Measurements from ENCODE around the gene RPL29. TPM values are rescaled to one million over a fixed set of nuclear protein-coding genes. Genes with fewer than 3 reads are reported as not detected.

The RPL29 gene
- total and polyA plus RNA-seq, 2 of the 13 experiments (the other 11 are each of a cell fraction or from before 2014, with no cell fraction given): 1,348 to 2,263 TPM

DNA sequence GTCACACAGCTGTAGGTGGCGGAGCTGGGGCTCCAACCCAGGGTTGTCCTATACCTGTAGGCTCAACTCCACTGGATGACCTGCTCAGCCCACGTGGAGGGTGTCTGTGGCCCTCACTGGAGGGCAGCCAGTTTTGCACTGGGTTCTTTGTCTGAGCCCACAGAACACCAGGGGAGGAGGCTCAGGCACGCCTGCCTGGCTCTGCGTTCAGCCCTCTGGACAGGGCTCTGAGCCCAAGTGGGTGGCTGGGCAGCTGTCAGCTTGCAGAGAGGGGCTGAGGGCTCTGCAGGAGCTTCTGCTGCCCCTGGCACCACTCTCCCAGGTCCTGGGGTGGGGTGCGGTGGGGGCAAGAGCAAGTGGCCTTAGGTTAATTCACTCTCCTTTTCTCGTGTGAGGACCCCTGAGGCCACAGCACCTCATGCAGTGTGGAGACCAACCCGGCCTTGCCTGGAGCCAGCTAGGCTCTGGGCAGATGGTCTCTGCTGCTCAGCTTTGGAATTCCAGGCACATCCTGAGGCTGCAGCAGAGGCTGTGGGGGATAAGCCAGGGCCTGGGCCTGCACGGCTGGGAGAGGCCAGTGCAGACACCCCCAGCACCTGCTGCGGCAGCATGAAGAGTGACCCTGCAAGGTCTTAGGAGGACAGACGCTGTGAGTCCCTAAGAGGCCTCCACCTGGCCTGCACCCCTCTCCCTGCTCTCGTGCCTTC, 37.2 kb upstream of the RPL29 start (continued):
- TF ChIP-seq, protein P1, sequence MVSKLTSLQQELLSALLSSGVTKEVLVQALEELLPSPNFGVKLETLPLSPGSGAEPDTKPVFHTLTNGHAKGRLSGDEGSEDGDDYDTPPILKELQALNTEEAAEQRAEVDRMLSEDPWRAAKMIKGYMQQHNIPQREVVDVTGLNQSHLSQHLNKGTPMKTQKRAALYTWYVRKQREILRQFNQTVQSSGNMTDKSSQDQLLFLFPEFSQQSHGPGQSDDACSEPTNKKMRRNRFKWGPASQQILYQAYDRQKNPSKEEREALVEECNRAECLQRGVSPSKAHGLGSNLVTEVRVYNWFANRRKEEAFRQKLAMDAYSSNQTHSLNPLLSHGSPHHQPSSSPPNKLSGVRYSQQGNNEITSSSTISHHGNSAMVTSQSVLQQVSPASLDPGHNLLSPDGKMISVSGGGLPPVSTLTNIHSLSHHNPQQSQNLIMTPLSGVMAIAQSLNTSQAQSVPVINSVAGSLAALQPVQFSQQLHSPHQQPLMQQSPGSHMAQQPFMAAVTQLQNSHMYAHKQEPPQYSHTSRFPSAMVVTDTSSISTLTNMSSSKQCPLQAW (CRISPR knock-in tag; IDR thresholded peaks at IDR 0.05): no peak
- TF ChIP-seq ZNF83 (CRISPR knock-in tag; IDR thresholded peaks at IDR 0.05; ENCODE audit: borderline replicate concordance) (no peak), ZBTB21 (CRISPR knock-in tag; IDR thresholded peaks at IDR 0.05) (no peak), ZNF333 (CRISPR knock-in tag; IDR thresholded peaks at IDR 0.05; ENCODE audit: borderline replicate concordance) (no peak), HNRNPUL1 (IDR thresholded peaks at IDR 0.05; ENCODE audit: low read depth, low read length) (no peak), ZNF124 (CRISPR knock-in tag; IDR thresholded peaks at IDR 0.05) (no peak), SOX13 (IDR thresholded peaks at IDR 0.05) (no peak), SOX13 (CRISPR knock-in tag; conservative IDR thresholded peaks at IDR 0.05 in 1 of 2, IDR thresholded peaks at IDR 0.05 in 1 of 2) (no peak), ZNF205 (CRISPR knock-in tag; IDR thresholded peaks at IDR 0.05) (no peak), KLF11 (CRISPR knock-in tag; IDR thresholded peaks at IDR 0.05) (no peak), PTBP1 (IDR thresholded peaks at IDR 0.05; ENCODE audit: low read depth, low read length, poor library complexity, severe bottlenecking) (no peak), NR2F2 (IDR thresholded peaks at IDR 0.05; ENCODE audit: borderline replicate concordance, low read depth) (no peak), MTF2 (CRISPR knock-in tag; IDR thresholded peaks at IDR 0.05; ENCODE audit: borderline replicate concordance) (0 out of 2 replicates have a peak, but pooled peaks have one; percentile 27), ZSCAN30 (CRISPR knock-in tag; IDR thresholded peaks at IDR 0.05) (no peak), ZNF678 (CRISPR knock-in tag; IDR thresholded peaks at IDR 0.05) (no peak), GATAD2A (CRISPR knock-in tag; IDR thresholded peaks at IDR 0.05) (no peak)
- TF ChIP-seq, protein P2, sequence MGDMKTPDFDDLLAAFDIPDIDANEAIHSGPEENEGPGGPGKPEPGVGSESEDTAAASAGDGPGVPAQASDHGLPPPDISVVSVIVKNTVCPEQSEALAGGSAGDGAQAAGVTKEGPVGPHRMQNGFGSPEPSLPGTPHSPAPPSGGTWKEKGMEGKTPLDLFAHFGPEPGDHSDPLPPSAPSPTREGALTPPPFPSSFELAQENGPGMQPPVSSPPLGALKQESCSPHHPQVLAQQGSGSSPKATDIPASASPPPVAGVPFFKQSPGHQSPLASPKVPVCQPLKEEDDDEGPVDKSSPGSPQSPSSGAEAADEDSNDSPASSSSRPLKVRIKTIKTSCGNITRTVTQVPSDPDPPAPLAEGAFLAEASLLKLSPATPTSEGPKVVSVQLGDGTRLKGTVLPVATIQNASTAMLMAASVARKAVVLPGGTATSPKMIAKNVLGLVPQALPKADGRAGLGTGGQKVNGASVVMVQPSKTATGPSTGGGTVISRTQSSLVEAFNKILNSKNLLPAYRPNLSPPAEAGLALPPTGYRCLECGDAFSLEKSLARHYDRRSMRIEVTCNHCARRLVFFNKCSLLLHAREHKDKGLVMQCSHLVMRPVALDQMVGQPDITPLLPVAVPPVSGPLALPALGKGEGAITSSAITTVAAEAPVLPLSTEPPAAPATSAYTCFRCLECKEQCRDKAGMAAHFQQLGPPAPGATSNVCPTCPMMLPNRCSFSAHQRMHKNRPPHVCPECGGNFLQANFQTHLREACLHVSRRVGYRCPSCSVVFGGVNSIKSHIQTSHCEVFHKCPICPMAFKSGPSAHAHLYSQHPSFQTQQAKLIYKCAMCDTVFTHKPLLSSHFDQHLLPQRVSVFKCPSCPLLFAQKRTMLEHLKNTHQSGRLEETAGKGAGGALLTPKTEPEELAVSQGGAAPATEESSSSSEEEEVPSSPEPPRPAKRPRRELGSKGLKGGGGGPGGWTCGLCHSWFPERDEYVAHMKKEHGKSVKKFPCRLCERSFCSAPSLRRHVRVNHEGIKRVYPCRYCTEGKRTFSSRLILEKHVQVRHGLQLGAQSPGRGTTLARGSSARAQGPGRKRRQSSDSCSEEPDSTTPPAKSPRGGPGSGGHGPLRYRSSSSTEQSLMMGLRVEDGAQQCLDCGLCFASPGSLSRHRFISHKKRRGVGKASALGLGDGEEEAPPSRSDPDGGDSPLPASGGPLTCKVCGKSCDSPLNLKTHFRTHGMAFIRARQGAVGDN (CRISPR knock-in tag; IDR thresholded peaks at IDR 0.05): peak; percentile 61
- TF ChIP-seq, protein P3, sequence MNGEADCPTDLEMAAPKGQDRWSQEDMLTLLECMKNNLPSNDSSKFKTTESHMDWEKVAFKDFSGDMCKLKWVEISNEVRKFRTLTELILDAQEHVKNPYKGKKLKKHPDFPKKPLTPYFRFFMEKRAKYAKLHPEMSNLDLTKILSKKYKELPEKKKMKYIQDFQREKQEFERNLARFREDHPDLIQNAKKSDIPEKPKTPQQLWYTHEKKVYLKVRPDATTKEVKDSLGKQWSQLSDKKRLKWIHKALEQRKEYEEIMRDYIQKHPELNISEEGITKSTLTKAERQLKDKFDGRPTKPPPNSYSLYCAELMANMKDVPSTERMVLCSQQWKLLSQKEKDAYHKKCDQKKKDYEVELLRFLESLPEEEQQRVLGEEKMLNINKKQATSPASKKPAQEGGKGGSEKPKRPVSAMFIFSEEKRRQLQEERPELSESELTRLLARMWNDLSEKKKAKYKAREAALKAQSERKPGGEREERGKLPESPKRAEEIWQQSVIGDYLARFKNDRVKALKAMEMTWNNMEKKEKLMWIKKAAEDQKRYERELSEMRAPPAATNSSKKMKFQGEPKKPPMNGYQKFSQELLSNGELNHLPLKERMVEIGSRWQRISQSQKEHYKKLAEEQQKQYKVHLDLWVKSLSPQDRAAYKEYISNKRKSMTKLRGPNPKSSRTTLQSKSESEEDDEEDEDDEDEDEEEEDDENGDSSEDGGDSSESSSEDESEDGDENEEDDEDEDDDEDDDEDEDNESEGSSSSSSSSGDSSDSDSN (CRISPR knock-in tag; IDR thresholded peaks at IDR 0.05): peak; percentile 35; the same call in 1 of the 2 replicates
- TF ChIP-seq, protein P4, sequence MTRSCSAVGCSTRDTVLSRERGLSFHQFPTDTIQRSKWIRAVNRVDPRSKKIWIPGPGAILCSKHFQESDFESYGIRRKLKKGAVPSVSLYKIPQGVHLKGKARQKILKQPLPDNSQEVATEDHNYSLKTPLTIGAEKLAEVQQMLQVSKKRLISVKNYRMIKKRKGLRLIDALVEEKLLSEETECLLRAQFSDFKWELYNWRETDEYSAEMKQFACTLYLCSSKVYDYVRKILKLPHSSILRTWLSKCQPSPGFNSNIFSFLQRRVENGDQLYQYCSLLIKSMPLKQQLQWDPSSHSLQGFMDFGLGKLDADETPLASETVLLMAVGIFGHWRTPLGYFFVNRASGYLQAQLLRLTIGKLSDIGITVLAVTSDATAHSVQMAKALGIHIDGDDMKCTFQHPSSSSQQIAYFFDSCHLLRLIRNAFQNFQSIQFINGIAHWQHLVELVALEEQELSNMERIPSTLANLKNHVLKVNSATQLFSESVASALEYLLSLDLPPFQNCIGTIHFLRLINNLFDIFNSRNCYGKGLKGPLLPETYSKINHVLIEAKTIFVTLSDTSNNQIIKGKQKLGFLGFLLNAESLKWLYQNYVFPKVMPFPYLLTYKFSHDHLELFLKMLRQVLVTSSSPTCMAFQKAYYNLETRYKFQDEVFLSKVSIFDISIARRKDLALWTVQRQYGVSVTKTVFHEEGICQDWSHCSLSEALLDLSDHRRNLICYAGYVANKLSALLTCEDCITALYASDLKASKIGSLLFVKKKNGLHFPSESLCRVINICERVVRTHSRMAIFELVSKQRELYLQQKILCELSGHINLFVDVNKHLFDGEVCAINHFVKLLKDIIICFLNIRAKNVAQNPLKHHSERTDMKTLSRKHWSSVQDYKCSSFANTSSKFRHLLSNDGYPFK (CRISPR knock-in tag; IDR thresholded peaks at IDR 0.05; ENCODE audit: borderline replicate concordance): 0 out of 2 replicates have a peak, but pooled peaks have one; percentile 32

Data from HepG2 (cell line).